GM12878 (cell line): Measurements from ENCODE around the gene GNAQ. TPM values are rescaled to one million over a fixed set of nuclear protein-coding genes. Genes with fewer than 3 reads are reported as not detected.

Experiments
- ATAC-seq: fragments of 200-7000 bp; cut with Tn5 transposase; 3 replicates; pipeline ENCODE4 v1.9.1; 2020; ENCODE audit warnings: mild to moderate bottlenecking, moderate library complexity
- BruUV-seq: library from RNA; stranded (reverse); fragments of 400-500 nt; replicated peaks from 2 replicates; lab custom pipeline; 2021; lab: Mats Ljungman, UMichigan
- CTCF ChIA-PET: fragments of 300-600 bp; sonication (Branson Sonifier 250); formaldehyde crosslinking; extraction: SDS; loops from one replicate; lab custom pipeline; 2021; ENCODE audit warnings: inconsistent platforms; lab: Yijun Ruan, JAX
- POLR2A ChIA-PET: fragments of 350-600 bp; formaldehyde crosslinking; extraction: SDS; loops from one replicate; lab custom pipeline; 2021; ENCODE audit warnings: inconsistent platforms; lab: Charles Lee
- RAD21 ChIA-PET: fragments of 300-600 bp; sonication (Branson Sonifier 250); formaldehyde crosslinking; loops from one replicate; lab custom pipeline; 2023; ENCODE audit warnings: antibody characterized with exemption; ENCODE audit not compliant: unreplicated experiment; lab: Charles Lee
- SMC1A ChIA-PET: fragments of 300-600 bp; sonication (Branson Sonifier 250); formaldehyde crosslinking; loops from one replicate; lab custom pipeline; 2023; ENCODE audit not compliant: unreplicated experiment, uncharacterized antibody; lab: Charles Lee
- DNase-seq: peaks from one replicate; pipeline ENCODE4 v3.0.0-alpha.2; 2011; ENCODE audit warnings: low read depth, low spot score
- FAIRE-seq: peaks from 3 replicates; lab custom pipeline; 2011; peaks lifted over from hg19 to GRCh38; lab: Jason Lieb, UNC
- H2AFZ ChIP-seq: 2 replicates; pipeline ENCODE4 v1.6.0; 2011; ENCODE audit warnings: low read depth, low read length, control low read depth; ENCODE audit not compliant: control insufficient read depth
- H3K27ac ChIP-seq: 2 replicates; pipeline ENCODE4 v1.5.1; 2011; ENCODE audit warnings: control low read depth; ENCODE audit not compliant: control insufficient read depth, insufficient read depth
- H3K27me3 ChIP-seq, 2 experiments: replicated peaks in 1 of 2; 2 replicates each; pipeline versions ENCODE4 v1.6.0 to v1.6.1; 2011; ENCODE audit warnings: low read length in 1 of 2; ENCODE audit not compliant: control insufficient read depth in 2 of 2, insufficient read depth in 2 of 2
- H3K36me3 ChIP-seq, 2 experiments: 2 replicates each; pipeline ENCODE4 v1.5.1; 2011; ENCODE audit warnings: low read length in 1 of 2; ENCODE audit not compliant: control insufficient read depth in 2 of 2, insufficient read depth in 2 of 2
- H3K4me1 ChIP-seq: 2 replicates; pipeline ENCODE4 v1.6.1; 2011; ENCODE audit warnings: mild to moderate bottlenecking, low read length, moderate library complexity, mixed read lengths; ENCODE audit not compliant: control insufficient read depth, insufficient read depth
- H3K4me2 ChIP-seq: 2 replicates; pipeline ENCODE4 v1.6.0; 2011; ENCODE audit warnings: control low read depth; ENCODE audit not compliant: control insufficient read depth, insufficient read depth
- H3K4me3 ChIP-seq: fragments of 200-600 bp; sonication (generic); 2 replicates; pipeline ENCODE4 v1.5.1; 2016
- H3K79me2 ChIP-seq: 2 replicates; pipeline ENCODE4 v1.6.0; 2011; ENCODE audit warnings: low read length; ENCODE audit not compliant: control insufficient read depth, insufficient read depth
- H3K9ac ChIP-seq: 2 replicates; pipeline ENCODE4 v1.8.0; 2011; ENCODE audit warnings: low read length, control low read depth, mixed read lengths; ENCODE audit not compliant: control insufficient read depth, insufficient read depth
- H3K9me3 ChIP-seq: replicated peaks from 3 replicates; pipeline ENCODE4 v1.5.1; 2011; ENCODE audit warnings: mild to moderate bottlenecking, low read length; ENCODE audit not compliant: control insufficient read depth, insufficient read depth
- H4K20me1 ChIP-seq: 2 replicates; pipeline ENCODE4 v1.6.0; 2011; ENCODE audit not compliant: control insufficient read depth, insufficient read depth
- JUND ChIP-seq: IDR thresholded peaks from 2 replicates; pipeline ENCODE4 v1.6.1; 2012; ENCODE audit warnings: low read depth, mild to moderate bottlenecking, low read length, improper control_type of control experiment, moderate library complexity
- NFYB ChIP-seq: IDR thresholded peaks from 2 replicates; pipeline ENCODE4 v1.6.1; 2011; ENCODE audit warnings: low read depth, mild to moderate bottlenecking, low read length, improper control_type of control experiment, moderate library complexity; ENCODE audit not compliant: insufficient read depth
- NRF1 ChIP-seq: conservative IDR thresholded peaks from 2 replicates; pipeline ENCODE4 v1.6.1; 2011; ENCODE audit warnings: mild to moderate bottlenecking, low read depth, low read length, improper control_type of control experiment
- RUNX3 ChIP-seq: IDR thresholded peaks from 2 replicates; pipeline ENCODE4 v1.6.1; 2012; ENCODE audit warnings: low read length, inconsistent platforms
- SMAD1 ChIP-seq: fragments of 450-650 bp; IDR thresholded peaks from 2 replicates; pipeline ENCODE4 v1.6.1; 2018; ENCODE audit warnings: mild to moderate bottlenecking, low read depth; ENCODE audit not compliant: partially characterized antibody
- SMARCA5 ChIP-seq: fragments of 450-650 bp; IDR thresholded peaks from 2 replicates; pipeline ENCODE4 v1.6.1; 2017; ENCODE audit warnings: mild to moderate bottlenecking
- YBX1 ChIP-seq: fragments of 450-650 bp; IDR thresholded peaks from 2 replicates; pipeline ENCODE4 v1.6.1; 2016; ENCODE audit warnings: antibody characterized with exemption
- WGBS: methylation state at CpG from one replicate; pipeline ENCODE4 v1.1.6; 2016; ENCODE audit warnings: low lambda C conversion rate; ENCODE audit not compliant: insufficient replicate concordance, insufficient coverage; ENCODE audit errors: missing lambda C conversion rate; 5-methylcytosine and 5-hydroxymethylcytosine counted together
- in situ Hi-C: fragments of 300-500 bp; cut with MboI; formaldehyde crosslinking; loops from 9 replicates; pipeline ENCODE4 v1.14.3; 2018; ENCODE audit warnings: mixed read lengths
- intact Hi-C: fragments of 100-400 bp; cut with micrococcal nuclease; formaldehyde crosslinking; loops from one replicate; pipeline ENCODE4 v1.14.2; 2022; ENCODE audit not compliant: unreplicated experiment
- polyA plus RNA-seq, 11 experiments: library from polyadenylated mRNA; depleted of rRNA in 4 of 11; unstranded in 6 of 11; stranded (reverse) in 5 of 11; fragments of >200 nt; fragmentation: Nextera tagmentation in 4 of 11; fragmentation: Illumina TruSeq in 1 of 11; extraction: Ambion mirVana in 4 of 11; extraction: Trizol in 1 of 11; gene quantifications; 1 replicate in 1 of 11; 2 replicates in 10 of 11; pipeline versions ENCODE4 v1.2.1 to v1.2.3, GENCODE V29; 2011 to 2016; ENCODE audit warnings: inconsistent platforms in 2 of 11, missing spikeins in 2 of 11, low read depth in 1 of 11
- total RNA-seq, 4 experiments: library from RNA; depleted of rRNA in 3 of 4; stranded (reverse); fragments of >200 nt in 3 of 4; fragmentation: Illumina TruSeq in 1 of 4; extraction: Trizol in 1 of 4; gene quantifications; 2 replicates each; pipeline versions ENCODE4 v1.2.1 to v1.2.3, GENCODE V29; 2013 to 2021

The GNAQ gene
- total and polyA plus RNA-seq, 10 of the 15 experiments (the other 5 are each of a cell fraction or from before 2014, with no cell fraction given) = 0.15 to 47.2 (median 0.49) TPM

DNA sequence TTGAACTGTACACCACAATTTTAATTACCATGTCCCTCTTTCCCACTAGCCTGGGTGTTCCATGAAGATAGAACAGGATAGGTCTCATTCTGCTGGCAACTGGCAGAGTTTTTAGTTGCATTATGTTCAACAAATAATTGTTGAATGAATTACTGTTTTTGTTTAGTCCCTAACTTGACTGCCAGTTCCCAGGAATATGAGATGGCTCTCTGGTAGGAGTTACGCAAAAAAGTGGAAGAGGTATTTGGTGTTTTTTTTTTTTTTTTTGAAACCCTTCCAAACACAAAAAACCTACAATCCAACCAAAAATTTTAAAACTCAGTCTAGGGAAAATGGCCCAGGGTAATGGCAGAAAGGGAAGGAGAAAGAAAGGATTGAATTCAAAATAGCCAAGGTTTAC lies 153.6 kb downstream of the GNAQ start:
- no peak for FAIRE-seq
- ChIA-PET RAD21 (no interaction called here), SMC1A (no interaction called here), POLR2A (no interaction called here), CTCF (no interaction called here)
- H3K79me2 ChIP-seq = no peaks in the 10 kb centered on the region
- no peaks in the 10 kb centered on the region for H3K9me3 ChIP-seq
- H3K36me3 ChIP-seq = no peaks in the 10 kb centered on the region
- H3K4me1 ChIP-seq = no peaks in the 10 kb centered on the region
- in situ Hi-C loops = no loop called here
- H3K4me2 ChIP-seq = no peak overlapping the region
- intact Hi-C loops = no loop called here
- H3K9ac ChIP-seq = no peak overlapping the region
- H3K27me3 ChIP-seq = no peaks in the 10 kb centered on the region
- BruUV-seq = no TSS peak
- no peak overlapping the region for H3K27ac ChIP-seq
- no peak for TF ChIP-seq NFYB
- TF ChIP-seq SMARCA5 = no peak
- TF ChIP-seq SMAD1 = no peak
- ATAC-seq = no peak
- 93% methylated on average over 1 of the region's 1 CpG for WGBS
- no peak for DNase-seq
- no peak overlapping the region for H3K4me3 ChIP-seq
- no peaks in the 10 kb centered on the region for H4K20me1 ChIP-seq
- H2AFZ ChIP-seq = no peak overlapping the region

DNA sequence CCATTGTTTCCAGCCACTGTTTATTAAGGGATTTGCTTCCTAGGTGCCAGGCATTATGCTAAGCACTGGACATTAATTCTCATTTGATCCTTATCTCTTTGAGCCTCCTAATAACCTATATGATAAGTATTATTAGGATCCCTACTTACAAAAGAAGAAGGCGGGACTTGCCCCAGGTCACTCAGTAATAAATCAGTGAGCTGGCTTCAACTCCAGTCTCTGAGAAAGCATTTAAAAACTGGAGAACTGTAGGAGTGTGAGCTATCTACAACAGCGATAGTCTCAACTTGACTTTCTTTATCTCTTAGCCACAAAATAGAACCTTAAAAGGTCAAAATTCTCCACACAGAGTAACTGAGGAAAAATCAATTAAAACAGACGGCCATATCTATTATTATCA lies 155.0 kb downstream of the GNAQ start:
- RAD21 ChIA-PET = no interaction called here
- SMC1A ChIA-PET = interaction anchor here (0.9 to 1.4 kb wide), 4 partner anchors 17 to 159 kb away, joined by 3 to 4 read pairs (median 3); no protein-coding TSS in a partner anchor
- CTCF ChIA-PET = interaction anchor here (0.8 to 1.6 kb wide), 5 partner anchors 11 to 159 kb away, joined by 3 to 6 read pairs (median 3); no protein-coding TSS in a partner anchor
- Histone ChIP-seq H3K79me2 (no peaks in the 10 kb centered on the region), H3K27ac (no peak overlapping the region), H3K9ac (no peak overlapping the region), H2AFZ (no peak overlapping the region), H3K4me2 (no peak overlapping the region), H4K20me1 (no peaks in the 10 kb centered on the region), H3K9me3 (no peaks in the 10 kb centered on the region), H3K4me3 (no peak overlapping the region), H3K4me1 (no peaks in the 10 kb centered on the region)
- 1% methylated on average over 3 of the region's 3 CpGs for WGBS
- BruUV-seq = no TSS peak
- FAIRE-seq (no peak), DNase-seq (no peak), ATAC-seq (no peak)
- in situ Hi-C loops = no loop called here
- intact Hi-C loops = no loop called here
- POLR2A ChIA-PET = interaction anchor here (1.0 to 1.1 kb wide), 3 partner anchors 10 to 84 kb away, joined by 3 to 5 read pairs (median 4); no protein-coding TSS in a partner anchor
- TF ChIP-seq YBX1 = no peak
- no peak for TF ChIP-seq NRF1
- TF ChIP-seq JUND = no peak
- no peak for TF ChIP-seq RUNX3
- TF ChIP-seq, all 136 proteins: peak for 0
- no peaks in the 10 kb centered on the region for H3K27me3 ChIP-seq
- no peaks in the 10 kb centered on the region for H3K36me3 ChIP-seq
